ENCODE results near the gene FBXO38.

The FBXO38 gene

GRCh38 chr5:148406406-148406805 is 22.6 kb downstream of the FBXO38 start:
- peaks cover 17% of the 10 kb centered on the region for H3K4me1 ChIP-seq (ENCODE audit: insufficient read depth, low read length, severe bottlenecking)
- no peaks in the 10 kb centered on the region for H3K27me3 ChIP-seq (ENCODE audit: insufficient read depth, low read length)
- H3K36me3 ChIP-seq (ENCODE audit: insufficient read depth, low read length), result peaks cover 94% of the 10 kb centered on the region
- H3K27ac ChIP-seq (ENCODE audit: low read depth, low read length, poor library complexity, severe bottlenecking), result no peak overlapping the region
- H3F3A ChIP-seq (ENCODE audit: insufficient read depth, low read length), result no peaks in the 10 kb centered on the region
- H3K79me2 ChIP-seq (ENCODE audit: insufficient read depth, low read length), result no peaks in the 10 kb centered on the region
- H3K9ac ChIP-seq (ENCODE audit: low read length), result no peak overlapping the region
- no peak for TF ChIP-seq CTCF (IDR thresholded peaks at IDR 0.05; ENCODE audit: low read length)
- no peak for TF ChIP-seq EZH2 (IDR thresholded peaks at IDR 0.05; ENCODE audit: borderline replicate concordance, low read length)
- no peak overlapping the region for H3K4me3 ChIP-seq (ENCODE audit: low read depth, low read length, poor library complexity, severe bottlenecking)
- H4K20me1 ChIP-seq (ENCODE audit: insufficient read depth, low read length), result no peaks in the 10 kb centered on the region
- no peaks in the 10 kb centered on the region for H3K9me2 ChIP-seq (ENCODE audit: low read depth, low read length)
- no peaks in the 10 kb centered on the region for H3K9me3 ChIP-seq (ENCODE audit: low read length)
- H2AFZ ChIP-seq (ENCODE audit: low read length), result no peak overlapping the region
- H3K4me2 ChIP-seq (ENCODE audit: low read length), result no peak overlapping the region

- H3K79me2 ChIP-seq (ENCODE audit: insufficient read depth, low read length), result no peaks in the 10 kb centered on the region
- H3K4me3 ChIP-seq (ENCODE audit: low read depth, low read length, poor library complexity, severe bottlenecking), result no peak overlapping the region
- H3K9me3 ChIP-seq (ENCODE audit: low read length), result no peaks in the 10 kb centered on the region
- no peaks in the 10 kb centered on the region for H4K20me1 ChIP-seq (ENCODE audit: insufficient read depth, low read length)
- H3K4me1 ChIP-seq (ENCODE audit: insufficient read depth, low read length, severe bottlenecking), result peaks cover 9% of the 10 kb centered on the region
- no peaks in the 10 kb centered on the region for H3F3A ChIP-seq (ENCODE audit: insufficient read depth, low read length)
- no peaks in the 10 kb centered on the region for H3K27me3 ChIP-seq (ENCODE audit: insufficient read depth, low read length)
- H3K27ac ChIP-seq (ENCODE audit: low read depth, low read length, poor library complexity, severe bottlenecking), result no peak overlapping the region
- H3K9me2 ChIP-seq (ENCODE audit: low read depth, low read length), result no peaks in the 10 kb centered on the region
- H3K9ac ChIP-seq (ENCODE audit: low read length), result no peak overlapping the region
- TF ChIP-seq CTCF (IDR thresholded peaks at IDR 0.05; ENCODE audit: low read length), result no peak
- TF ChIP-seq EZH2 (IDR thresholded peaks at IDR 0.05; ENCODE audit: borderline replicate concordance, low read length), result no peak
- H3K4me2 ChIP-seq (ENCODE audit: low read length), result no peak overlapping the region
- H3K36me3 ChIP-seq (ENCODE audit: insufficient read depth, low read length), result peaks cover 94% of the 10 kb centered on the region
- no peak overlapping the region for H2AFZ ChIP-seq (ENCODE audit: low read length)
These were observed 24.3 kb downstream of the FBXO38 start for GRCh38 chr5:148408092-148408491.

- peaks cover 97% of the 10 kb centered on the region for H3K36me3 ChIP-seq (ENCODE audit: insufficient read depth, low read length)
- no peaks in the 10 kb centered on the region for H4K20me1 ChIP-seq (ENCODE audit: insufficient read depth, low read length)
- H3K4me3 ChIP-seq (ENCODE audit: low read depth, low read length, poor library complexity, severe bottlenecking), result no peak overlapping the region
- no peaks in the 10 kb centered on the region for H3K4me1 ChIP-seq (ENCODE audit: insufficient read depth, low read length, severe bottlenecking)
- TF ChIP-seq CTCF (IDR thresholded peaks at IDR 0.05; ENCODE audit: low read length), result no peak
- TF ChIP-seq EZH2 (IDR thresholded peaks at IDR 0.05; ENCODE audit: borderline replicate concordance, low read length), result no peak
- no peak overlapping the region for H3K27ac ChIP-seq (ENCODE audit: low read depth, low read length, poor library complexity, severe bottlenecking)
- no peak overlapping the region for H3K4me2 ChIP-seq (ENCODE audit: low read length)
- H2AFZ ChIP-seq (ENCODE audit: low read length), result no peak overlapping the region
- no peak overlapping the region for H3K9ac ChIP-seq (ENCODE audit: low read length)
- no peaks in the 10 kb centered on the region for H3F3A ChIP-seq (ENCODE audit: insufficient read depth, low read length)
- H3K27me3 ChIP-seq (ENCODE audit: insufficient read depth, low read length), result no peaks in the 10 kb centered on the region
- no peaks in the 10 kb centered on the region for H3K79me2 ChIP-seq (ENCODE audit: insufficient read depth, low read length)
- no peaks in the 10 kb centered on the region for H3K9me3 ChIP-seq (ENCODE audit: low read length)
- no peaks in the 10 kb centered on the region for H3K9me2 ChIP-seq (ENCODE audit: low read depth, low read length)
These were observed 28.4 kb downstream of the FBXO38 start for GRCh38 chr5:148412124-148412523.
